GM19099 (cell line): ENCODE results near the gene NENF.

Experiments
- POLR2A ChIP-seq: IDR thresholded peaks from 3 replicates; pipeline ENCODE4 v1.6.1; 2011; ENCODE audit warnings: low read depth; ENCODE audit not compliant: insufficient read length; ENCODE audit errors: extremely low read depth

The NENF gene

GRCh38 chr1:212451416-212452322 is 18.9 kb downstream of the NENF start:
- TF ChIP-seq POLR2A, result no peak

- TF ChIP-seq POLR2A, result no peak
Observed at GRCh38 chr1:212452323-212453155, 19.8 kb downstream of the NENF start.

DNA sequence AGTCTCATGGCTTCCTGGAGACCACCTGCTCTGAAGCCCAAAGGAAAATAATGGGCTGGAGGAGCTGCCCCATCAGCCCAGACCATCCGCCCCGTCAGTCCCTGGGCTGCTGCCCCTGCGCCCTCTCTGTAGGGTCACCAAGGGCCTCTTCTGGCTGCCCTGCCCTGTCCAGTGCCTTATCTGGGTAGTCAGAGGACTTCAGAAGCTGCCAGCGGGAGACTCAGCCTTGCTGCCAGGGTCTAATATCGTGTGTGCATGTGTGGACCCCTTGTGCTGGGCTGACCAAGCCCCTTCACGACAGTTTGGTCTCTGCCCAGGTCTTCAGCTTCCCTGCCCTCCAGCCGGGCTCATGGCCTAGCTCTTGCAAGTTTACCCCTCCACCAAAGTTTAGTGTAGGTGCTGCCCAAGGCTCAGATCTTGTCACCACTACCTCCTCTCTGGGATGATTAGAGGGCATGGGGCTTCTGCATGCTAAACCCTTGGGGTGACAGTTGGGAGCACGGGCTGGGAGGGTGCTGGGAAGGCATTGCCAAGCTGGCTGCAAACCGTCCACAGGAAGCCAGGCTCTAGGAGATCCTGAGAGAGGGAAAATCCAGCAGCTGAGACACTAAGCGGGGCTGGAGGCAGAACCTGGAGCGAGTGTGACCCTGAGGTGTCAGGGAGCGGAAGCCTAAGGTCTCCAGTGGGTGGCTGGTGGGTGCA is 20.6 kb downstream of the NENF start:
- TF ChIP-seq POLR2A, result no peak

DNA sequence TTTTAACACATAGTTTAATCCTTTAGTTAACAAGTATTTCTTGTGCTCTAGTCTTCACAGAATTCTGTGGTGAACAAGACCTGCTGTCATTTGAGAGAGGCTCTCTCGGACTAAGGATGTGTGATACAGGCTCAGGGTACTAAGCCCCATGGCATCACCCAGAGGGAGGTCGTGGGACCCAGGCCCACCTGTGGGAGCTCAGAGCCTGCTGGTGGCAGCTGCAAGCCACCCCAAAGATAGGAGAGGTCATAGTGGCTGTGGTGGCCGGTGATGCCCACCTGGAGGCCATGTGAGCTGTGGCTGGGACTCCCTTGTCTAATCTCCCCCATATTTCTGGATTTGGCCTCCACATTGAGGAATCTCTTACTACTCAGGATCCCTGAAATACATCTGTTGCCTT is 22.0 kb downstream of the NENF start:
- no peak for TF ChIP-seq POLR2A

DNA sequence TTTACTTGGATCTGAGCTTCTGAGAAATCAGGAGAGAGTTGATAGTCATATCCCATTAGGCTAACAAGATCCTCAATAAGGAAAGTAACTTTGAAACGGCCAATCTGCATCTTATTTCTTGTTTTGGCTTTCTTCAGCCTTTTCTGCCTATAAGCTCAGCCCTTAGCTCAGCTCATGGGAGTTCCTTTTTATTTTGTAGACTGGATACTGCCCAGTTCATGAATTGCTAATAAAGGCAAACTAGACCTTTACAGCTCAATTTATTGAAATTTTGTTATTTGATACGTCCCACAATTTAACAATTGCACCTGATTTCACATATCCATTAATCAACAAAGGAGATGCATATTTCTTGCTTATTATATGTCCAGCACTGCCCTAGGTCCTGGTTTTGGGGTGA is 22.7 kb downstream of the NENF start:
- no peak for TF ChIP-seq POLR2A

GRCh38 chr1:212455803-212456528 is 23.2 kb downstream of the NENF start:
- TF ChIP-seq POLR2A, result no peak

DNA sequence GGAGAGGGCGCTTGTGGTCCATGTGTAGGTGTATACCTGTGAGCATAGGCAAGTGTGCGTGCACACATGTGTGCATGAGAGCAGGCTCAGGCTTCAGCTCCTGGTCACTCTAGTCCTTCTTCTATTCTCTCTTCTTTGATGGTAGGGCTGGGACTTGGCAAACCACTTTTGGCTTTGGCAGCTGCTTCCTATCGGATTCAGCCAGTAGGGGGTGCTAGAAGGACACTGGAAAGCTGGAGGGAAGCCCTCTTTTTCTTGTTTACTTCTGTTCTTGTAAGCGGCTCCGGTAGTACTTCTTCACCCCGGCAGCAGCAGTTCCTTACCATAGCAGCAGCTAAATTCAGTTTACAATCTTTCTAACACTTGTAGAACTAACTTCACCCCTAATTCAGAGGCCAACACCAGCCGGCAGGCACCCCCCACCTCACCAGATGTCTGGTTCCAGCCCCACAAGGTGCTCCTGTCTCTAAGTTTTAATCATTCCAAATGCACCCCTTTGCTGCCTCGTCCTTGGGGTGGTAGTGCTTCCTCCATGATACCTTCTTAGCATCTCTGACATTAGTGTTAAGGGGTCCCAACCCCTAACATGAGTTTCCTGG is 25.1 kb downstream of the NENF start:
- TF ChIP-seq POLR2A, result no peak

DNA sequence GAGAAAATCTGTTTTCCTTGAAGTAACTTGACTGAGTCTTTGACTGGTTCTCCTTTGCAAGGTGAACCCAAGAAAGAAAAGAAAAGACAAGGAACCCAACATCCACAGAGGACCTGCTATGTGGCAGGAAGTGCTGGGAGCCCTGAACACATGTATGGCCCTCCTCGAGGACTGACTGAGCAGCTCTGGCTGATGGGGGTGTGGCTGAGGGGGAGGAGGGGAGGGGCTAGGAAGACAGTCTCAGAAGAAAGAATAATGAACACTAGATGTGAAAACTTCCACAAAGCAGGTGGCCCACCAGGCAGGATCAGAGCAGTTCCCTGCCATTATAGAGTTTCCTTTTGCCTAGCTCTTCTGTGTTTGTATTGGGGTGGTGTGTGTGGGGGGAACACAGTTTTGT is 26.1 kb downstream of the NENF start:
- TF ChIP-seq POLR2A, result no peak

- TF ChIP-seq POLR2A, result no peak
Observed at GRCh38 chr1:212459656-212460055, 26.9 kb downstream of the NENF start.

- no peak for TF ChIP-seq POLR2A
Observed at GRCh38 chr1:212460376-212460775, 27.7 kb downstream of the NENF start.

DNA sequence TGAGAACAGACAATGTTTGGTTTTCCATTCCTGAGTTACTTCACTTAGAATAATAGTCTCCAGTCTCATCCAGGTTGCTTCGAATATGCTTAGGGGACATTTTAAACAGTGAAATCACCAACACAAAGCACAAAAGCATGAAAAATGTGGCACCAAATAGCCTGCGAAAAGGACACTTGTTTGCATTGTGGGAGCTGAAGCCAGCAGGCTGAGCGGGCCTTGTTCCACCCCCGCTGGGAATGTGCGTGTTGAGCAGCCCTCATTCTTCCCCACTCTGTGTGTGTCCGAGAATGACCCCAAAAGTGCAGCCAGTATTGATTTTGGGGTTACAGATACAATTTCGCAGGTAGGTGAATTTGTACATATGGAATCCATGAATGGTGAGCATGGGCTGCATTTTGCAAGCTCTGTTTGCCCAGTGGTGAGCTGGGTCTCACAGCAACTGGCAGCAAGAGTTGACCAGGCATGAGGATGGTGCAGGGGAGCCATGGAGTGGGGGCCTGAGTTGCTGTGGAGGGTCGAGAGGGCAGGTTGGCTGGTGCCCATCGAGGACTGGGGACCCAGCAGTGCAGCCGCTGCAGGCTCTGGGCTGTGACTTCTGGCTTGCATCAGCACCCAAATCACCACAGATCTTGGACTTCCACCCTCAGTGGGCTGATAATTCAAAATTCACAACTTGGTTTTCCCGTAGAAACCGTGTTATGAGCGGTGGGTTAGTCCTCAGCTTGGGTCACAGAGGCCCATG is 29.4 kb downstream of the NENF start:
- no peak for TF ChIP-seq POLR2A

DNA sequence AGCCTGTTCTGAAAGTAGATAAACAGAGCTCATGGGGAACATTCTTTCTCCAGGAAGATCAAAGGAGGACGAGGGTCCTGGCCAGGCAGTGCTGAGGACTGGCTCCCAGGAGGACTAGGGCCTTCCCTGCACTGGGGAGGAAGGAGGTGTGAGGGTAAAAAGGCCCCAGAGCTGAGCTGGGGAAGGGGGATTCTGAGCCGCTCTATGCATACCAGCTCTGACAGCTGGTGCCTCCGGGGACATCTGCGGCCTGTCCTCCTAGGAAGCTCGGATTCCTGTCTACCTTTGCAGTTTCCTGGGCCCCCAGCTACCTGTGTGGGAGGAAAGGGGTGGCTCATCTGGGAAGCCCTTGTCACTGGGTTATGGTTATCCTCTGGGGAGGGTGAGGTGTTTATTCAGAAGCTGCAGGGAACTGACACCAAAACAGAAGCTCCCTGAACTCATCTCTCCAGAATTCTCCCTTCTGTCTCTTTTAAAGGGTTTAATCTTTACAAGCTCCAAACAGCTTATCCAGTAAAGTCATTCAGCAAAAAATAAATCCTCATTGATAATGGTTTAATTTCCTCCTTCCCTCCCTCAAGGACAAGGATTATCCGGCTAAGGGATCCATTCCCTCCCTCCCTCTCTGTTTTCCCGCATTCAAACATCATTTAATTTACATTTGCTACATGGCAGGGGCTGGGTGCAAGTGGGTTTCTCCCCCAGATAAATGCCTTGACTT is 31.0 kb downstream of the NENF start:
- no peak for TF ChIP-seq POLR2A

GRCh38 chr1:212465311-212465710 is 32.6 kb downstream of the NENF start:
- TF ChIP-seq POLR2A, result no peak

GRCh38 chr1:212466437-212466836 is 33.7 kb downstream of the NENF start:
- TF ChIP-seq POLR2A, result no peak
